H1 (cell line): ENCODE data around the gene TEX2. TPM values are rescaled to one million over a fixed set of nuclear protein-coding genes. Genes with fewer than 3 reads are reported as not detected.

Source experiments
- CTCF ChIP-seq, 3 experiments: IDR thresholded peaks; 1 replicate in 2 of 3; 2 replicates in 1 of 3; pipeline versions ENCODE4 v1.5.1 to v1.6.1; 2011; ENCODE audit warnings: low read length in 3 of 3, mild to moderate bottlenecking in 3 of 3, inconsistent platforms in 2 of 3, low read depth in 1 of 3, moderate library complexity in 1 of 3; ENCODE audit not compliant: insufficient read depth in 1 of 3; ENCODE audit errors: control extremely low read depth in 1 of 3
- KDM1A ChIP-seq: fragments of 200-600, 300-600 bp; sonication (generic); IDR thresholded peaks from 2 replicates; pipeline ENCODE4 v1.7.1; 2016; ENCODE audit warnings: mild to moderate bottlenecking, low read length, borderline replicate concordance
- KDM5A ChIP-seq: fragments of 200-600 bp; IDR thresholded peaks from 2 replicates; pipeline ENCODE4 v1.7.1; 2012; ENCODE audit warnings: mild to moderate bottlenecking, low read length, inconsistent platforms, mixed read lengths
- polyA plus RNA-seq, 7 experiments: library from polyadenylated mRNA; depleted of rRNA in 3 of 7; stranded (reverse) in 5 of 7; unstranded in 2 of 7; fragments of >200 nt in 5 of 7; fragments of 200-250 nt in 2 of 7; gene quantifications; 1 replicate in 5 of 7; 2 replicates in 1 of 7; 4 replicates in 1 of 7; pipeline versions ENCODE4 v1.2.1 to v1.2.3, GENCODE V29; 2011 to 2013; ENCODE audit warnings: missing spikeins in 2 of 7, mixed read lengths in 2 of 7
- total RNA-seq: library from RNA; stranded (reverse); fragmentation: NEBNext Ultra II Directional; extraction: Animal tissue kit (Norgen Biotek cat#: 25700); gene quantifications from 2 replicates; pipeline ENCODE4 v1.2.1, GENCODE V29; 2021

Gene TEX2
- total and polyA plus RNA-seq, 2 of the 8 experiments (the other 6 are each of a cell fraction or from before 2014, with no cell fraction given), result 6.1 to 15.6 TPM

GRCh38 chr17:64263000-64263766 lies at the start of gene TEX2 (continued):
- TF ChIP-seq CTCF (IDR thresholded peaks at IDR 0.05; ENCODE audit: control extremely low read depth in 1 of 3, insufficient read depth in 1 of 3, low read depth in 1 of 3, low read length in 3 of 3) (no peak), KDM5A (no peak), KDM1A (no peak)
